Measurements from ENCODE around the gene KRT75. TPM values are rescaled to one million over a fixed set of nuclear protein-coding genes. Genes with fewer than 3 reads are reported as not detected.

KRT75 gene
- total and polyA plus RNA-seq, 2 of the 4 experiments (the other 2 are of a cell fraction) = not detected

- in situ Hi-C loops (cut with MboI; ENCODE audit: low sequenced_read_pairs) (no loop called here), dilution Hi-C loops (cut with HindIII; ENCODE audit: low sequenced_read_pairs, unreplicated experiment) (no loop called here), intact Hi-C loops (cut with micrococcal nuclease) (no loop called here)
- DNase-seq = no peak
- TF ChIP-seq RAD21 (IDR thresholded peaks at IDR 0.05; ENCODE audit: low read length) (peak; percentile 30; the same call in 1 of the 2 replicates), USF2 (IDR thresholded peaks at IDR 0.05; ENCODE audit: low read depth, low read length) (no peak), SMC3 (IDR thresholded peaks at IDR 0.05; ENCODE audit: low read depth, low read length) (peak; percentile 22; the same call in 1 of the 2 replicates), CTCF (conservative IDR thresholded peaks at IDR 0.05; ENCODE audit: low read depth, low read length) (peak; percentile 40)
- H2BK120ac ChIP-seq (ENCODE audit: low read depth, low read length) = no peak overlapping the region
- no peak overlapping the region for H3K18ac ChIP-seq (ENCODE audit: low read depth, low read length)
- no peak overlapping the region for H3K9ac ChIP-seq (ENCODE audit: low read depth, low read length)
- H3K79me1 ChIP-seq (ENCODE audit: low read depth in 1 of 2, low read length in 2 of 2) = no peaks in the 10 kb centered on the region
- H2BK20ac ChIP-seq (ENCODE audit: low read depth, low read length) = no peak overlapping the region
- no peak overlapping the region for H2AK9ac ChIP-seq (replicated peaks; ENCODE audit: low read depth, low read length, poor library complexity)
- ATAC-seq (ENCODE audit: low read depth) = peak; percentile 67
- peaks cover 56% of the 10 kb centered on the region for H3K27me3 ChIP-seq (ENCODE audit: control insufficient read depth, insufficient read depth, low read length)
- no peak overlapping the region for H3K4me2 ChIP-seq (ENCODE audit: low read depth, low read length)
- H3K9me3 ChIP-seq (ENCODE audit: control insufficient read depth, insufficient read depth, low read length) = no peaks in the 10 kb centered on the region
- H4K8ac ChIP-seq (ENCODE audit: low read depth in 2 of 2, low read length in 2 of 2) = no peak overlapping the region
- no peak overlapping the region for H3K56ac ChIP-seq (ENCODE audit: extremely low read depth, insufficient read depth, low read length)
- H4K20me1 ChIP-seq (ENCODE audit: insufficient read depth, low read length) = no peaks in the 10 kb centered on the region
- no peak overlapping the region for H4K5ac ChIP-seq (ENCODE audit: low read depth, low read length)
- no peak overlapping the region for H2BK5ac ChIP-seq (ENCODE audit: low read depth, low read length, poor library complexity, severe bottlenecking)
- H3K14ac ChIP-seq (replicated peaks; ENCODE audit: low read depth, low read length) = no peak overlapping the region
- ChIA-PET POLR2A (ENCODE audit: unreplicated experiment) (no interaction called here), CTCF (interaction anchor here (0.7 to 1.0 kb wide), 2 partner anchors 12 to 495 kb away, joined by 3 read pairs; no protein-coding TSS in a partner anchor)
- no TSS peak for BruUV-seq (replicated peaks)
- no peak overlapping the region for H3K23ac ChIP-seq (ENCODE audit: low read depth, low read length)
- no peak overlapping the region for H3K27ac ChIP-seq (ENCODE audit: insufficient read depth, low read length)
- no peak overlapping the region for H4K91ac ChIP-seq (ENCODE audit: insufficient read depth, low read depth, low read length)
- no peak overlapping the region for H2AFZ ChIP-seq (replicated peaks; ENCODE audit: low read length, poor library complexity)
- no peaks in the 10 kb centered on the region for H3K9me1 ChIP-seq (ENCODE audit: insufficient read depth, low read length)
- no peaks in the 10 kb centered on the region for H3K36me3 ChIP-seq (ENCODE audit: control insufficient read depth, insufficient read depth, low read length)
- no peak overlapping the region for H2BK15ac ChIP-seq (ENCODE audit: low read depth, low read length)
- no peak overlapping the region for H3K4ac ChIP-seq (ENCODE audit: low read depth, low read length)
- no peak overlapping the region for H3K4me3 ChIP-seq (ENCODE audit: insufficient read depth, low read depth, low read length)
- H3K4me1 ChIP-seq (ENCODE audit: control insufficient read depth, insufficient read depth, low read length) = no peaks in the 10 kb centered on the region
- H2AK5ac ChIP-seq (ENCODE audit: low read depth, low read length) = no peak overlapping the region
- WGBS, 2 experiments (ENCODE audit: extremely low coverage in 2 of 2, insufficient read length in 1 of 2) = 56% methylated on average over 5 of the region's 15 CpGs; no CpG with 5 or more reads in 1 of the 2 experiments
These were observed 53.9 kb downstream of the KRT75 start for GRCh38 chr12:52380271-52380694.

All from IMR-90 (cell line).